Myocyte (in vitro differentiated cells): ENCODE results near the gene SMAD4. TPM values are rescaled to one million over a fixed set of nuclear protein-coding genes. Genes with fewer than 3 reads are reported as not detected.
A peak's percentile ranks its signal among the peaks of the same experiment; 100 is the strongest.

ENCODE experiments used
- DNase-seq: peaks from one replicate; pipeline ENCODE4 v3.0.0-alpha.2; 2012; ENCODE audit warnings: low read depth
- total RNA-seq: library from RNA; depleted of rRNA; stranded (reverse); fragments of >200 nt; gene quantifications from 2 replicates; pipeline ENCODE4 v1.2.3, GENCODE V29; 2014

Gene SMAD4
- total RNA-seq, 1 donor from 2014 or later = 130 TPM

DNA sequence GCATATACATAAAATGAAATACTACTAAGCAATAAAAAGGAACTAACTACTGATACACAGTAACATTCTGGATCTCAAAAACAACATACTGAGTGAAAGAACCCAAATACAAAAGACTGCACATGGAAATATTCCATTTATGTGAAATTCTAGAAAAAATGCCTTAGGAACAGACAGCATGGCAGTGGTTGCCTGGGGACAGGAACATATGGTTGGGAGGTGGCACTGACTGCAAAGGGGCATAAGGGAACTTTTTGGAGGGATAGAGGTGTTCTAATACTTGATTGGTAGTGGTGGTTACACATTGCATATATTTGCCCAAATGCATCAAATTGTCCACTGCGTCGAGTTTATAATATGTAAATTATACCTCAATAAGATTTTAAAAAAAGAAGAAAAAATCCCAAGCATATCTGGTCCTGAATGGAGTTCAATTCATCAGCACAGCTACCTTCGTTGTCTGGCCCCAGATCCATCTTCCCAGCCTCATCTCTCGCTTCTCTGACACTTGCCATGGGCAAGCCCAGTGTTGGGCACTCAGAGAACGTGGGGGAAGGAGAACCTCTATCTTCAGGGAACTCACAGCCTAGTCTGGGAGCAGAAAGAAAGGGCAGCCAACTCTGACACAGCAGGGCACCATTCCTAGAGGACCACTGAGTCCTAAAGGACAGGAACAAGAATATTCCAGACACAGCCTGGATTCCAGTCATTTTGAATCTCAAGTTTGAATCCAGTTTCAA is 8.6 kb upstream of the SMAD4 start:
- no peak for DNase-seq

DNA sequence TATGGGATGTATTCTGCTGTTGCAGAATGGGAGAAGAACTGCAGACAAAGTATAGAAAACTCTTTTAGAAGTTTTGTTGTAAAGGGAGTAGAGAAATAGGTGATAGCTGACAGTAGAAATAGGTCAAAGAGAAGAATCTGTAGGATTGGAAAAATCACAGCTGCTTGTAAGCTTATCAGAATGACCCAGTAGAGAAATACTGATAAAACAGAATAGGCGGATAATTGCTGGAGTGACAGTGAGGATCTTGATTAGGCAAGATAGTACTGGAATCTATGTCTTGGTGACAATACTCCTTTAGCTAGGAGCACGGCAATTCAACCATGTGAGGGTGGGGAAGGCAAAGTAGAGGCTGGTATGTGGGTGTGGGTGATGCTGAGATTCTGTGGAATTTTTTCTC is 4.5 kb upstream of the SMAD4 start:
- no peak for DNase-seq

DNA sequence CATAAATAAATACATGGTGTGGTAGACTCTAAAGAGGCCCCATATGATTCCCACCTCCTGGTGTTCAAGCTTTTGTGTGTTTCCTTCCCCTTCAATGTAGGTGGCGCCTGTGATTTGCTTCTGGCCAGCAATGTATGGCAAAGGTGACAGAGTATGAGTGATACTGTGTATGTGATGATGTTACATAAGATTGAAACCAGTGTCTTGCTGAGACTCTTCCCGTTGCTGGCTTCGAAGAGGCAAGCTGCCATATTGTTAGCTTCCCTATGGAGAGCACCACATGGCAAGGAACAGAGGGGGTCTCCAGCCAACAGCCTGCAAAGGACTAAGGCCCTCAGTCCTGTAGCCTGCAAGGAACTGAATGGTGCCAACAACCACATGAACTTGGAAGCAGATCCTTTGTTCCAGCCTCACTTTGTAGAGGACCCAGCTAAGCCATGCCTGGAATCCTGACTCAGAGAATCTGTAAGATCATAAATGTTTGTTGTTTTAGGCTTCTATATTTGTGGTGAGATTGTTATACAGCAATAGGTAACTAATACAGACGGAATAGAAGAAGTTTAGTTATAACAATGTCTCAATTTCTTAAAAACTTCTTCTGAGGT is 1.7 kb upstream of the SMAD4 start:
- DNase-seq = no peak

DNA sequence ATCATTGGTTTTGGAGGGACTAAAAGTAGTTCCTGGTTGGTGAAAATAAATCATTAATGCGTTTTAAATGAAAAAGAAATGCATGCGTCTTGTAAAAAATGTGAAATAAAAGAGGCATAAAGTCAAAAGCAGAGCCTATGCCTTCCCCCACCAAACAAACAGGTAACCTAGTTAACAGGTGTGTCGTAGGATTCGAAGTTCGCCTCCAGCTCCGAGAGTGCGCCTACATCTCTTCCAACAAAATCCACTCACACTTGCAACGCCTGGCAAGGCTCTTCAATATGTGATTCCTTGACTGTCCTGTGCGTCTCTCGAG is 677 bp upstream of the SMAD4 start:
- no peak for DNase-seq

DNA sequence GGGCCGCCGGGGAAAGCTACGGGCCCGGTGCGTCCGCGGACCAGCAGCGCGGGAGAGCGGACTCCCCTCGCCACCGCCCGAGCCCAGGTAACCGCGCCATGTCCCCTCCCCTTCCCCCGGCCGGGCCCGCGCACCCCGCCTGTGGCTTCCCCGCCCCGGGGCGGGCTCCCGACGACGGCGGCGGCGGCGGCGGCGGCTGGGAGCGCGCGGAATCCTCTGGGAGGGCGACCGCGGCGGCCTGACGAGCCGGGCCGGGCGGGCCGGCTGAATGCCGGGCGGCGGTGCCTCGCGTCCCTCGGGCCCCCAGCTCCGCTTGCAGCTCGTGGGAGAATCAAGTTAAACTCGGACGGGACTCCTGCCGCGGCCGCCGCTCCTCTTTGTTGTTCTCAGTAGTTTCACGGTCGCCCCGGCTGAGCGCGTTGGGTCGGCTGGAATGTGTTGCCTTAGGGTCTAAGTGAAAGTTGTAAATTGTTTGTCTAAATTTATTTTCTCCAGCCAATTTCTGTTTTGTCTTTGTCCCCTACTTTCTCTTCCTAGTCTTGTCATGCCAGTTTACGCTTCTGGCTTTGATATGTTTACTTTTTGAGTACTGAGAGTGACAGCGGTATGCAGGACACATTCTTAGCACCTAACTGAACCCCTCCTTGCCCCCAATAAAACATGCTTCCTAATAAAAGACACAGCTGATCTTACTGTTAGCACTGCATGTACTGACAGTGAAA is 685 bp downstream of the SMAD4 start:
- DNase-seq = peak; percentile 74

DNA sequence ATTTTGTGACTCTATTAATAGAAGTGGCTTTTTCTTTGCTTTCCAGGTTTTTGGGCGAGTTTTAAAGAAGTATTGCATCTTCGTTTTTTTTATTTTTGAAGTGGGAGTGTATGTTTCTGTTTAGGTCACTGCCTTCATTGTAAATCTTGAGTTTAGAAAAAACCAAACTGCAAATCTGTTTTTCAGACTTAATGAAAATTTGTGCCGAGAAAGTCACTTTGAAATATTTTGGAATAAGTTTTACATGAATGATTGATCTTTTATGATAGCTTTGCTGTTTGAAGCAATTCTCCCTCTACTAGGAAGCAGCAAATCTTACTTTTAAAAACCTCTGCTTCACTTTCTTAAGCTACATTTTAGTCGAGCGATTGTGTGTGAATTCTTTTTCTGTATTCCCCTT is 2.2 kb downstream of the SMAD4 start:
- DNase-seq = no peak

DNA sequence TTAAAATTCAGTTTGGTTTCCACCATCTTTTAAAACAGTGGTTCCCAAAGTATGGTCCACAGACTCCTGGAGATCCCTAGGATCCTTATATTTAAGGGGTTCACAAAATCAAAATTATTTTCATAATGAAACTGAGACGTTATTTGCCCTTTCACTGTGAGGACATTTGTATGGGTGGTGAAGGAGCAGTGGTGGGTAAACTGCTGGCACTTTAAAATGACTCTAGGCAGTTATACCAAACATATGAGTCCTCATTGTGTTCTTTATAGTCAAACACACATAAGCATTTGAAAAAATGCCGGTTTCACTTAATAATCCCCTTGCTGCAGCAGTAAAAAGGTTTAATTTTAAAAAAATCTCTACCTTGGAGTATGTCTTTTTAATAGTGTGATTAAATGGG is 7.2 kb downstream of the SMAD4 start:
- no peak for DNase-seq

DNA sequence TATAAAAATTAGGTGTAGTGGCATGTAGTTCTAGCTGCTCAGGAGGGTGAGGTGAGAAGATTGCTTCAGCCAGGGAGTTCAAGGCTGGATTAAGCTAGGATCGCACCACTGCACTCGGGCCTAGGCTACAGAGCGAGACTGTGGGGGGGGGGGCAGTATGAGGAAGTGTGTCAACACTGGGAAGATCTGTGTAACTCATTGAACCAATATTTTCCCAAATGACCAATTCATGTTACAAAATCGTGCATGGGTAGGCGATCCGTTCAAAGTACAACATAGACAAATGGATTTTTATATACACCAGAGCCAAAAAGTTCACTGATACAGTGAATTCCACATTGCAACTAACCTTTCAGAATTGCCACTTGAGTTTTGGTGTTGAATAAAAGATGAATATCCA is 8.1 kb downstream of the SMAD4 start:
- DNase-seq = no peak

DNA sequence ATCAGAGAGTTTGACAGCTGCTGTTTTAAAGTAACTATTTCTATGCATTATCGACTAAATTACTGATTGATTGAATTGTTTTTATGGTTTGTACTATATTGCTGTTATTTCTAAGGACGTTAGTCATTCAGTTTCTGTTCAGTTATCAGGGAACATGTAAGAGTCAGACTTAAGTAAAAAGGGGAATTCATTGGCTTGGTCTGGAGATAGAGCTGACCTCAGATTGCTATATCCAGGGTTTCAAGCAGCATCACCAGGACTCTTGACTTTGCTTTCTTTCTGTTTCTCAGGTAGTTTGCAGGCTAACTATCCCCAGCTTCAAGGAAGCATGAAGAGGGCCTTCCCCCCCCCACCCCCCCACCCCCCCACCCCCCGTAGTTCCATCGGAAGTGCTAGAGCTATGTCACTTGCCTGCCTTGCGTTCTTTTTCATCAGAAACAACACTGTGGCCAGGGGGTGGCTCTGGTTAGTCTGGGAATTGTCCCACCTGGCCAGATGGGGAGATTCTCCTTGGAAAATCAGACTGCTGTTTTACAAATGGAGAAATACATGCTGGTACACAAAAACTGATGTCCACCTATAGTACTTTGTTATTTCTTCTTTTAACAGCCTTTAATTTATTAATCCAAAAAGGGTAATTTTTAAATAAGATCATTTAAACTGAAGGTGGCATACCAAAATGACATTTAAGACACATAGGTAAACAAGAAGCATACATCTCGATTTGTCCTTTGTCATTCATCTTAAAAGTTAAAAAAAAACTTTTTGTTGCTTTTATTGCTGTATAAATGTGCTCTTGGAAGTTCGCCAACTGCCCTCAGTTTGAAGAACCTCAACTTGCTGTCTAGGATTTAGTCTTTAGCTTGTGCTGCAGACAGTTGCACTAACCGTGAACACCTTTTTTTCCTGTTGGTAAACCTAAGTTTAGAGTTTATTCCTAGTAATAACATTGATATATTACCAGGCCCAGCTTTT is 9.4 kb downstream of the SMAD4 start:
- DNase-seq = no peak

DNA sequence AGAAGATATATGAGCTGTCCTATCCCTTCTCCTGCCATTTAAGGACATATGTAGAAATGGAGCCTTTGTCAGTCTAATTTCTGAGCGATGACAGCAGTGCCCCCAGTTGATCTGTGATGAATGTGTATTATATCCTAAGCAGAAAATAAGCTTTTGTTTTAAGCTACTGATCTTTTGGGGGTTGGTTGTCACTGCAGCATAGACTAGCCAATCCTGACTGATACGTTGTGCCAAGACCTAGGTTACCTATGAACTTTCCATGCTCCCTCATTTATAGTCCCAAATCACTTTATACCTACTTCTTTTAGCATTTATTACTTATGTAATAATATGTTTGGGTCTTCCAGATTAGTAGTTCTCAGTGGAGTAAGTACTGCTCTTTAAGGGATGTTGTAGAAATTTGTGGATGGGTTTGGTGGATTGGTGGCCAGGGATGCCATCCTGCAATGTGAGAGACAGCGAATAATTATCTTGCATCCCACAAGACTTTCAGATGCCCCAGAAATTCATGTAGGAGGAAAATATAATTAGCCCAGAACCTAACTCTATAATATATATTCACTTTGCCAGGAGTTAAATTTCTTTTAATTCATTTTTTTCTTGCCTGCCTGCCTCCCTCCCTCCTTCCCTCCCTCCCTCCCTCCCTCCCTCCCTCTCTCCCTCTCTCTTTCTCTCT is 11.8 kb downstream of the SMAD4 start:
- no peak for DNase-seq

DNA sequence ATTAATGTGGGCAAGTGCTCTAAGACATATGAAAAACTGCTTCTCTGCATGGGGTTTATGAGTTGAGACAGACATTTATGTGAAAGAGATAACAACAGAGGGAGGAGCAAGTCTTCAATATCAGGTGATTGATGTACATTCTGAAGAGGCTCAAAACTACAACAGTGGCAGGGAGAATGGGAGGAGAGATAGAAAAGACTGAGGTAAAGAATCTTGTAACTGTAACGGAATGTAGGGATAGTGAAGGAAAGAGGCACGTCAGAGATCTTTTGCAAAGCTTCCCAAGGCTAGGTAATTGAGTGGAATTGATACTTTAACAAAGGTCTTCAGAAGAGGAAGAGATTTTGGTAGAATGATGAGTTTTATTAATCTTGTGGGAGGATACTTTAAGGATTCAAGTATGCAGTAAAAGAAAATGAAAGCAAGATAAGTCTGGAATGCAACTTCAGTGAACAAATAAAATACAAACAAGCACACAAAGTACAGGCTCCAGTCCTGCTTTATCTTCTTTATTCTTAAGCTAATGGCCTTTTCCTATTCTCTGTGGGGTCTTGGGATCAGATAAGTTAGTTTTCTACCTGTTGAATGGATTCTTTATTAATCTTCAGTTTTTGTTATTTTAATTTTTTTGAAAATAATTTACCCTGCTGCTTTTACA is 15.0 kb downstream of the SMAD4 start:
- DNase-seq = no peak

DNA sequence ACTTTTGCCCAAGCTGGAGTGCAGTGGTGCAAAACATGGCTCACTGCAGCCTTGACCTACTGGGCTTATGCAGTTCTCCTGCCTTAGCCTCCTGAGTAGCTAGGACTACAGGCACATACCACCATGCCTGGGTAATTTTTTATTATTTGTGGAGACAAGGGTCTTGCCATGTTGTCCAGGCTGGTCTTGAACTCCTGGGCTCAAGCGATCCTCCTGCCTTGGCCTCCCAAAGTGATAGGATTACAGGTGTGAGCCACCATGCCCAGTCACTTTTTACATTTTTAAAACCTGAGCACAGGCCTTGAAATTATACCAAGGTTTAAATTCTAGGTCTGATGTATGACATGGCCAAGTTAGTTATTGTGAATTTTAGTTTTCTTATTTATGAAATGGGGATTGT is 18.2 kb downstream of the SMAD4 start:
- DNase-seq = no peak

DNA sequence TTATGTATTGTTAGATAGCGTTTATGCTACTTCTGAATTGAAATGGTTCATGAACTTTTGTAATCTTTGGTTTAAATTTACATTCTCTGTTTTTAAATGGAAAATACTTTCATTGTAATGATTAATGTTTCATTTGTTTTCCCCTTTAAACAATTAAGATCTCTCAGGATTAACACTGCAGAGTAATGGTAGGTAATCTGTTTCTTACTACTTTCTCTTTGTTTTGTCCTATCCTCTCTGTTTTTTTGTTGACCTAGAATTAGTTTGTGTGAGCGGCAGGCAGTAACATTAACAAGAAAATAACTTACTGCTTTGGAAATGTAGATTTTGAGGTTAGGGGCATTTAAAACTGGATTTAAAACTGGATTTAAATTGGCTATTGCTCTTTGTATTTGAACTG is 19.1 kb downstream of the SMAD4 start:
- DNase-seq = no peak

DNA sequence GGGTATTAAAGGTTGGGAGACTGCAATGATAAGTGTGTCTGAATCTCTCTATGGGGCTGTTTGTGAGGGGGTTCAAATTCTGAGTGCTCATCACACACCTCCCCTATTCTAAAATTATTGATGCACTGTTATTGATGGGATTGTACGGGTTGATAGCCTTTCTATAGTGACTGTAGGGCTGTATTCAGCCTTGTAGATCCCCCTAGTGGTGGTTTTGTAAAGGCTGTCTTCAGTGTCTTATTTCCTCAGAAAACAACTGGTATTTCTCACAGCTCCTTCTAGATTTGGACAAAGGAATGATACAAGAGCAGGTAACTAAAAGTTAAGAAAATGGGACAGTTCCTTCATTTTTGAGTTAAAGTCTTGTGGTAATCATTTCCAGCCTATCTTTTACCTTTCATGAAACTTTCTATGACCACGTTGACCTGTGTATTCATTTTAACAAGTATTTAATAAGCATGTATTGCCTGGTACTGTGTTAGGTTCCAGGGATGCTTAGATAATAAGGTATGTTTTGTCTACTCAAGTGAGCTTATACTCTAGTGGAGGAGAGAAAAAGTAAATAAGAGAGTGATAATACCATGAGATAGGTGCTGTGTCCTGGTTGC is 21.2 kb downstream of the SMAD4 start:
- DNase-seq = peak; percentile 57

DNA sequence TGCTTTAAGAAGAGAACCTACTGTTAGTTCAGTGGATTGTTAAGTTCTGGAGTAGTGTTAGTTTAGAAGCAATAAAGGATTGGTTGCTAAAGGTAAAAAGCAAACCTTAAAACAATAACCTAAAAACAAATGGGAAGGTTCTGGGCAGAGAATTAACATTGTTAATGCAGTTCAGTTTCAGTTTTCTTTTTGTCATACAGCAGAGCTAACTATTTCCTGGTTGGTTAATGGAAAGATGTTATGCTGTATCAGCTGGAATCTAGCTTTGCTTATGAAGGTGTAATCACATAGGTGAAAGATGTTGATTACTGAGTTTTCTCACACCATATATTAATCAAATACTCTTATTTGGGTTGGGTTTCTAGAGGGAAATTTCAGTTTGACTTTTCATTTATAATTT is 23.8 kb downstream of the SMAD4 start:
- DNase-seq = no peak

DNA sequence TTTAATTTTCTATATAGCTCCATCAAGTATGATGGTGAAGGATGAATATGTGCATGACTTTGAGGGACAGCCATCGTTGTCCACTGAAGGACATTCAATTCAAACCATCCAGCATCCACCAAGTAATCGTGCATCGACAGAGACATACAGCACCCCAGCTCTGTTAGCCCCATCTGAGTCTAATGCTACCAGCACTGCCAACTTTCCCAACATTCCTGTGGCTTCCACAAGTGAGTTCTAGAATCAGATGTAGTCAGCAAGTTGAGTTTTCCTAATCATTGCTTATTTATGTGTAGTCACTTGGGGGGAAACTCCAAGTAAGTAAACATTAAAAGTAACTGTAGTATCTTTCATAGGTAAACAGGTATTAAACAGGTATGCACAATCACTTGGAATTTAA is 24.8 kb downstream of the SMAD4 start:
- peak; percentile 30 for DNase-seq

DNA sequence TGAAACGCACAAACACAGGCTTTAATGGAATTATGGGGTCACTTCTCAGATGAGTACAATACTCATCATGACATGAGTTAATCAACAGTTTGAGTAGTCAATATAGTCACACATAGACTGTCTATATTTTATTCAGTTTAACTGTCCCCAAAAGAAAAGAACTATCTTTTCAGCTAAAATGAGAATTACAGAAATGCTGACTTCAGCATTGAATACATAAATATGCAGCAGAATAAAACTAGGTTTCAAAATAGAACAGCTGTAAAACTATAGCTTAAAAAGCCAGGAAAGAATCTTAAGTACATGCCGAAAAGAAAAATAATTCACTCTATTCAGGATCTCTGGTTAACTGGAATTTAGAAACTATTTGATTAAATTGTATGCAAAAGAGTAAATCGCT is 30.0 kb downstream of the SMAD4 start:
- no peak for DNase-seq

DNA sequence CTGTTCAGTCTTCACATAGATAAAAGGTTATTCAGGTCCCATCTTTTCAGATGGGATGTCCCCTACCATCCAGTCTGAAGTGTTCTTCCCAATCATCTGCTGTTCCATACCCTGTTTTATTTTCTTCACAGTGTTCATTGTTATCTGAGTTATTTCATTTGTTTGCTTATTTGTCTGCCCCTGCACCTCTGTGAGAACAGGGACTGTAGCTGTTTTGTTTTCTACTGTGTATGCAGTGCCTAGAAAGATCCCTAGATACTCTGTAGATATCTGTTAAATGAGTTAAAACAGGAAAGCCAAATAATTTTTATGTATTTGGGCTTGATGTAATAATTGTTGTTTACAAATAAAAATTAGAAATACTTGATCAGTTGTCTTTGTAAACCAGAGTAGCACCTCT is 34.2 kb downstream of the SMAD4 start:
- no peak for DNase-seq

DNA sequence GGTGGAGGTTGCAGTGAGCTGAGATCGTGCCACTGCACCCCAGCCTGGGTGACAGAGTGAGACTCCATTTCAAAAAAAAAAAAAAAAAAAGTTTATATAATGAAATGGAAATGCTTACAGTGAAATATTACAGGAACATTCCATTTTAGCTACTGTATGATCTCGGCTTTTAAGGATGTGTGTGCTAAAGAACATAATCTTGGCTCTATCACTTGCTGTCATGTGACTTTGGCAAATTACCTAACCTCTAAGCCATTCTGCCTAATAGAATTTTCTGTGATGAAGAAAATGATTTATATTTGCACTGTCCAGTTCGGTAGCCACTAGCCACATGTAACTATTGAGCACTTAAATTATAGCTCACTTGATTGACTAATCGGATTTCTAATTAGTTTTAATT is 36.3 kb downstream of the SMAD4 start:
- no peak for DNase-seq

DNA sequence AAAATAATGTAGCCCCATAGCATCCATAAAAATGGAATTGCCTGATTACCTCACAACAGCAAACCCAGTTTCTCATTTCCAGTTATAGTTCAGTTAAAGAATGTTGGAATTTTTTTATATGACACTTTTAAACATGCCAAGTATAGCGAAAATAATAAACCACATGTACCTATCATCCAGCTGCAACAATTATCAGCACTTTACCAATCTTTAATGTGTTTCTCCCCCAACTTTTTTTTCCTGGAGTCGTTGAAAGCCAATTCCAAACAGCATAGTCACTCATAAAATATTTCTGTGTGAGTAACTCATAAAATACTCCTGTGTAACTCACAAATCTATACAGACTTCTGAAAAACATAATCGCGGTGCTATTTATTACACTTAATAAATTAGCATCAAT is 38.1 kb downstream of the SMAD4 start:
- no peak for DNase-seq
